HG02870 (cell line): ENCODE measurements around the gene DHX29.
"Not testable (repeated sequence)": the region's sequence is repeated elsewhere in the genome, so short reads cannot be mapped to it uniquely, and the experiment has no call there.

Experiments used
- ATAC-seq: cut with Tn5 transposase; IDR thresholded peaks from one replicate; pipeline ENCODE4 v1.9.1; 2021; ENCODE audit warnings: mild to moderate bottlenecking, moderate library complexity; ENCODE audit not compliant: unreplicated experiment

Gene DHX29

GRCh38 chr5:55318237-55318636 lies 10.7 kb upstream of the DHX29 start:
- not testable (repeated sequence) for ATAC-seq

- no peak for ATAC-seq
Observed at GRCh38 chr5:55316837-55317236, 9.3 kb upstream of the DHX29 start.

- no peak for ATAC-seq
Observed at GRCh38 chr5:55316289-55316688, 8.8 kb upstream of the DHX29 start.

GRCh38 chr5:55313870-55314617 lies 6.5 kb upstream of the DHX29 start:
- ATAC-seq = no peak

GRCh38 chr5:55308254-55308836 lies 851 bp upstream of the DHX29 start:
- no peak for ATAC-seq

- ATAC-seq = no peak
Observed at GRCh38 chr5:55306641-55307382, 682 bp downstream of the DHX29 start.

- ATAC-seq = no peak
Observed at GRCh38 chr5:55305345-55305744, 2.1 kb downstream of the DHX29 start.

GRCh38 chr5:55304584-55304983 lies 2.9 kb downstream of the DHX29 start:
- ATAC-seq = no peak

- ATAC-seq = no peak
Observed at GRCh38 chr5:55303238-55303690, 4.2 kb downstream of the DHX29 start.

GRCh38 chr5:55300890-55301289 lies 6.6 kb downstream of the DHX29 start:
- ATAC-seq = no peak

GRCh38 chr5:55294935-55295334 lies 12.6 kb downstream of the DHX29 start:
- no peak for ATAC-seq

GRCh38 chr5:55290991-55291390 lies 16.5 kb downstream of the DHX29 start:
- ATAC-seq = no peak

- ATAC-seq = no peak
Observed at GRCh38 chr5:55289808-55290207, 17.7 kb downstream of the DHX29 start.

GRCh38 chr5:55286411-55286933 lies 21.0 kb downstream of the DHX29 start:
- ATAC-seq = no peak

- no peak for ATAC-seq
Observed at GRCh38 chr5:55278778-55279177, 28.7 kb downstream of the DHX29 start.

- no peak for ATAC-seq
Observed at GRCh38 chr5:55276771-55277170, 30.7 kb downstream of the DHX29 start.

- no peak for ATAC-seq
Observed at GRCh38 chr5:55258339-55258738, 49.2 kb downstream of the DHX29 start.

GRCh38 chr5:55254802-55255201 lies 52.7 kb downstream of the DHX29 start:
- no peak for ATAC-seq

- no peak for ATAC-seq
Observed at GRCh38 chr5:55250064-55250463, 57.4 kb downstream of the DHX29 start.

GRCh38 chr5:55241746-55242145 lies 65.7 kb downstream of the DHX29 start:
- no peak for ATAC-seq

- no peak for ATAC-seq
Observed at GRCh38 chr5:55236800-55237199, 70.7 kb downstream of the DHX29 start.
